ENCODE results near the gene TSEN2.
"Not testable (repeated sequence)": the region's sequence is repeated elsewhere in the genome, so short reads cannot be mapped to it uniquely, and the experiment has no call there.

Gene TSEN2

GRCh38 chr3:12454816-12455121 lies 29.5 kb upstream of the TSEN2 start:
- Histone ChIP-seq H3K36me3 (ENCODE audit: control insufficient read depth, insufficient read depth, low read length) (no peaks in the 10 kb centered on the region), H3K4me3 (replicated peaks; ENCODE audit: low read depth, low read length) (no peak overlapping the region), H3K27me3 (replicated peaks; ENCODE audit: control insufficient read depth, insufficient read depth, low read length) (no peaks in the 10 kb centered on the region)
- TF ChIP-seq, protein P1, sequence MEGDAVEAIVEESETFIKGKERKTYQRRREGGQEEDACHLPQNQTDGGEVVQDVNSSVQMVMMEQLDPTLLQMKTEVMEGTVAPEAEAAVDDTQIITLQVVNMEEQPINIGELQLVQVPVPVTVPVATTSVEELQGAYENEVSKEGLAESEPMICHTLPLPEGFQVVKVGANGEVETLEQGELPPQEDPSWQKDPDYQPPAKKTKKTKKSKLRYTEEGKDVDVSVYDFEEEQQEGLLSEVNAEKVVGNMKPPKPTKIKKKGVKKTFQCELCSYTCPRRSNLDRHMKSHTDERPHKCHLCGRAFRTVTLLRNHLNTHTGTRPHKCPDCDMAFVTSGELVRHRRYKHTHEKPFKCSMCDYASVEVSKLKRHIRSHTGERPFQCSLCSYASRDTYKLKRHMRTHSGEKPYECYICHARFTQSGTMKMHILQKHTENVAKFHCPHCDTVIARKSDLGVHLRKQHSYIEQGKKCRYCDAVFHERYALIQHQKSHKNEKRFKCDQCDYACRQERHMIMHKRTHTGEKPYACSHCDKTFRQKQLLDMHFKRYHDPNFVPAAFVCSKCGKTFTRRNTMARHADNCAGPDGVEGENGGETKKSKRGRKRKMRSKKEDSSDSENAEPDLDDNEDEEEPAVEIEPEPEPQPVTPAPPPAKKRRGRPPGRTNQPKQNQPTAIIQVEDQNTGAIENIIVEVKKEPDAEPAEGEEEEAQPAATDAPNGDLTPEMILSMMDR (IDR thresholded peaks at IDR 0.05; ENCODE audit: insufficient read depth, low read length, poor library complexity, severe bottlenecking): no peak
- DNase-seq (ENCODE audit: extremely low read depth, insufficient read length): no peak

DNA sequence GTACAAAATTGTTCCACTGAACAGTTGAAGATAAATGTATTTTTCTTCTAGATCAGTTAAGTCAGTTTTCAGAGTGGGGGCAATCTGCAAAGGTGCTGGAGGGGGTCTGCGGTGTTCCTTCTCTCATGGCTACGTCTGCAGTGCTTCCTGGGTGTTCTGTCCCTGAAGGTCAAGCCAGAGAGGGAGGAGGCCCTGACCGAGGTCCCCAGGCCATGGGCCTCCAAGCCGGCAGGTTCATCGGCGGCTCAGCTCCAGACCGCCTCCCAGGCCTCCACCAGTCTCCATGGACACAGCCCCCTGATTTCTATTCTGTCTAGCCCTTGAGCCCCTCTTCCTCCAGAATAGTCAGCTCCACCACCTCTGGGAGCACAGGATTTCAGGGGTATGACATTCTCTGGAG lies 28.5 kb upstream of the TSEN2 start:
- TF ChIP-seq, protein P1 (IDR thresholded peaks at IDR 0.05; ENCODE audit: insufficient read depth, low read length, poor library complexity, severe bottlenecking): no peak
- no peaks in the 10 kb centered on the region for H3K36me3 ChIP-seq (ENCODE audit: control insufficient read depth, insufficient read depth, low read length)
- no peak for DNase-seq (ENCODE audit: extremely low read depth, insufficient read length)

DNA sequence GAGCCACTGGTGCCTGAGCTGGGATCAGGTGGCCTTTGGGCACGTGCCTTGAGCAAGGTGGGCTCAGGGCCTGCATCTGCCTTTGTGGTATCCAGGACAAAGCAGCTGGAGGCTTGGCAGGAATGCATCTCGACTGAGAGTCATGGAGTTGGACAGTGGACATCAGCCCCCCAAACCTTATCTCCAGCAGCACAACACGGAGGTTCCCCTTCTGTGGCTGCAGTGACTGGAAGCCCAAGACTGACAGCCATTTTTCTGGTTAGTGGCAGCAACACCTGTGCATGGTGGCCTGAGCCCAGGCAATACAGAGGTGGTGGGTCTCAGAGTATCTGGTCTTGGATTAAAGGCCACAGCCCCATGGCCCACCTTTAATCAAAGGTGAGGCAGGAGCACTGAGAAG lies 27.8 kb upstream of the TSEN2 start:
- H3K36me3 ChIP-seq (ENCODE audit: control insufficient read depth, insufficient read depth, low read length): no peaks in the 10 kb centered on the region
- no peak for DNase-seq (ENCODE audit: extremely low read depth, insufficient read length)
- TF ChIP-seq, protein P1 (IDR thresholded peaks at IDR 0.05; ENCODE audit: insufficient read depth, low read length, poor library complexity, severe bottlenecking): no peak
- H3K4me3 ChIP-seq (replicated peaks; ENCODE audit: low read depth, low read length): no peak overlapping the region
- no peaks in the 10 kb centered on the region for H3K27me3 ChIP-seq (replicated peaks; ENCODE audit: control insufficient read depth, insufficient read depth, low read length)

More for the DNA sequence above, 28.5 kb upstream of the TSEN2 start:
- Histone ChIP-seq H3K4me3 (replicated peaks; ENCODE audit: low read depth, low read length) (no peak overlapping the region), H3K27me3 (replicated peaks; ENCODE audit: control insufficient read depth, insufficient read depth, low read length) (no peaks in the 10 kb centered on the region)

GRCh38 chr3:12457380-12457779 lies 26.9 kb upstream of the TSEN2 start:
- not testable (repeated sequence) for DNase-seq (ENCODE audit: extremely low read depth, insufficient read length); H3K27me3 ChIP-seq (replicated peaks; ENCODE audit: control insufficient read depth, insufficient read depth, low read length); H3K4me3 ChIP-seq (replicated peaks; ENCODE audit: low read depth, low read length); H3K36me3 ChIP-seq (ENCODE audit: control insufficient read depth, insufficient read depth, low read length)

- H3K36me3 ChIP-seq (ENCODE audit: control insufficient read depth, insufficient read depth, low read length): no peaks in the 10 kb centered on the region
- no peak for DNase-seq (ENCODE audit: extremely low read depth, insufficient read length)
- H3K4me3 ChIP-seq (replicated peaks; ENCODE audit: low read depth, low read length): no peak overlapping the region
- H3K27me3 ChIP-seq (replicated peaks; ENCODE audit: control insufficient read depth, insufficient read depth, low read length): no peaks in the 10 kb centered on the region
- TF ChIP-seq, protein P1 (IDR thresholded peaks at IDR 0.05; ENCODE audit: insufficient read depth, low read length, poor library complexity, severe bottlenecking): no peak
These were observed 25.4 kb upstream of the TSEN2 start for GRCh38 chr3:12458901-12459300.

- Histone ChIP-seq H3K4me3 (replicated peaks; ENCODE audit: low read depth, low read length) (no peak overlapping the region), H3K36me3 (ENCODE audit: control insufficient read depth, insufficient read depth, low read length) (no peaks in the 10 kb centered on the region), H3K27me3 (replicated peaks; ENCODE audit: control insufficient read depth, insufficient read depth, low read length) (no peaks in the 10 kb centered on the region)
- DNase-seq (ENCODE audit: extremely low read depth, insufficient read length): no peak
- TF ChIP-seq, protein P1 (IDR thresholded peaks at IDR 0.05; ENCODE audit: insufficient read depth, low read length, poor library complexity, severe bottlenecking): no peak
These were observed 24.2 kb upstream of the TSEN2 start for GRCh38 chr3:12460127-12460526.
